ENCODE measurements around the gene DLG2.

DLG2 gene

DNA sequence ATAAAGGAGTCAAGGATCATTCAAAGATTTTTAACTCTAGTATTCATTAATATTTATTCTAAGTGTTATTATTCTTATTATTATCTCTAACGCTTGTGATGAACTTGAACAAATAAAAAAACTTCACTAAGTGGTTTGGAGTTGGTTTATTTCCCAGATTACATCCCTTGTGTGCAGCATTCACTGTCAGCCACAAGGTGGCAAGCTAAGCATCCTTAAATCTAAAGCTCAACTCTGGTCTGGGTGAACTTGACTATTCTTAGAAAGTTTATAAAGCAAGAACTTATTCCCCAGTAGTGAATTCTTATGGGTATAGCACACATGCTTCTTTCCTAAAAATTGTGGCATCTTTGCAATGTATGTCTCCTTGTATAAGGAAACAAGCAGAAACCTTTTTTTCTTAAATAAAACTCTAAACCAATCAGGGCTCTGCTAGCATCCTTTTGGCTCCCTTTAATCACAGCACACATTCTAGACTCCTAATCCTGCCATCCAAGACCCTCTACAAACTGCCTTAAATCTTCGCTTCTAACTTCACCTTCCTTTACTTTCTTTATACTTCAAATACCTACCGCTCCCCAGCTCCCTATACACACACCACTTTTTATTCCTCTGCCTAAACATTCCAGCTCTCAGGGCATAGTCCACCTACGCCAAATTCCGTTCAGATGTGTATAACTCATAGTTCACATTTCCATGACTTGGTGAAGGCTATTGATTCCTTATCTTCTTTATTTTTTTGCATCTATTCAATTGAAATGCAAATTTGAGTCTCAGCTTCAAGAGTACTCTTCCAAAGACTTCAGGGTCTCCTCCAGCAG lies 1068.8 kb downstream of the DLG2 start:
- Histone ChIP-seq H3K9me3 (ENCODE audit: control insufficient read depth, low read length) (no peaks in the 10 kb centered on the region), H3K4me1 (ENCODE audit: control insufficient read depth, insufficient read depth, low read length, poor library complexity, severe bottlenecking) (no peaks in the 10 kb centered on the region), H3K36me3 (ENCODE audit: control insufficient read depth, insufficient read depth, low read length) (no peaks in the 10 kb centered on the region), H3K4me3 (ENCODE audit: insufficient read depth, low read depth, low read length, poor library complexity, severe bottlenecking) (no peak overlapping the region), H3K27ac (ENCODE audit: insufficient read depth, low read length, poor library complexity, severe bottlenecking) (no peak overlapping the region), H3K27me3 (replicated peaks; ENCODE audit: control insufficient read depth, insufficient read depth, low read length, poor library complexity, severe bottlenecking) (no peaks in the 10 kb centered on the region)
- no peak for DNase-seq

DNA sequence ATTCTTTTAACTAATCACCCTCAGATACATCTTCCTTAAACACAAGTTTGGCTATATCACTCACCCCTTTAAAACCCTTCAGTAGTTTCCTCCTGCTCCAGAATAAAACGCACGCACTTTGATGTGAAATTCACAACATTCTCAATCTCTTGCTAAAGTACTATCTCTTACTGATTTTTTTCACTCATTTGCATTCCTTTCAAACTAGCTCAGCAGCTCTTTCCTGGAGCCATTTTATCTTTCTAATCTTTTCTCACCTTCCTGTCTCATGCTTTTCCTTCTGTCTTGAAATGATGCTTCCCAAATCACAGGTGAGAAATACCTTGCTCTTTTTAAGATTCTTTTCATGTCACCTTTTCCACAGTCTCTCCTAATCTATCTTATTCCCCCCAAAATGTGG lies 1074.4 kb downstream of the DLG2 start:
- Histone ChIP-seq H3K27ac (ENCODE audit: insufficient read depth, low read length, poor library complexity, severe bottlenecking) (no peak overlapping the region), H3K4me1 (ENCODE audit: control insufficient read depth, insufficient read depth, low read length, poor library complexity, severe bottlenecking) (no peaks in the 10 kb centered on the region), H3K36me3 (ENCODE audit: control insufficient read depth, insufficient read depth, low read length) (no peaks in the 10 kb centered on the region), H3K4me3 (ENCODE audit: insufficient read depth, low read depth, low read length, poor library complexity, severe bottlenecking) (no peak overlapping the region), H3K9me3 (ENCODE audit: control insufficient read depth, low read length) (no peaks in the 10 kb centered on the region), H3K27me3 (replicated peaks; ENCODE audit: control insufficient read depth, insufficient read depth, low read length, poor library complexity, severe bottlenecking) (no peaks in the 10 kb centered on the region)
- no peak for DNase-seq

DNA sequence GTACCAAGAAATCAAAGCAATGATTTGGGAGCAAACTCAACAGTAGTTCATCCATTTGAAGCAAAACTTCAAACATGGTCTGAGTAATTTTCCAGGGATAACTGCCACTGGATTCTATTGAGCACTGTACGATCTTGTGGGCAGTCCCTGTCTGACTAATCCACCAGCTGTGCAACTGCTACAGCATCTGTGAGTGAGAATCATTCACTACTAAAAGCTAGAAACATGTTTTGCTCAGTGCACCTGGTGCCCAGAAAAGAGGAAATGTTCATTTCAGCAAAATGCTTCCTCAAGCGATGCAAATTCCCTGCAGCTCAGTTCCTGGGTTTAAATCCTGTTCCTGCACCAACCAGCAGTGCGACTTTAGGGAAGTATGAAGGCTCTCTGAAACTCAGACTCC lies 1077.9 kb downstream of the DLG2 start:
- Histone ChIP-seq H3K4me3 (ENCODE audit: insufficient read depth, low read depth, low read length, poor library complexity, severe bottlenecking) (no peak overlapping the region), H3K9me3 (ENCODE audit: control insufficient read depth, low read length) (no peaks in the 10 kb centered on the region), H3K36me3 (ENCODE audit: control insufficient read depth, insufficient read depth, low read length) (no peaks in the 10 kb centered on the region), H3K27ac (ENCODE audit: insufficient read depth, low read length, poor library complexity, severe bottlenecking) (no peak overlapping the region), H3K4me1 (ENCODE audit: control insufficient read depth, insufficient read depth, low read length, poor library complexity, severe bottlenecking) (no peaks in the 10 kb centered on the region), H3K27me3 (replicated peaks; ENCODE audit: control insufficient read depth, insufficient read depth, low read length, poor library complexity, severe bottlenecking) (no peaks in the 10 kb centered on the region)
- DNase-seq: no peak

DNA sequence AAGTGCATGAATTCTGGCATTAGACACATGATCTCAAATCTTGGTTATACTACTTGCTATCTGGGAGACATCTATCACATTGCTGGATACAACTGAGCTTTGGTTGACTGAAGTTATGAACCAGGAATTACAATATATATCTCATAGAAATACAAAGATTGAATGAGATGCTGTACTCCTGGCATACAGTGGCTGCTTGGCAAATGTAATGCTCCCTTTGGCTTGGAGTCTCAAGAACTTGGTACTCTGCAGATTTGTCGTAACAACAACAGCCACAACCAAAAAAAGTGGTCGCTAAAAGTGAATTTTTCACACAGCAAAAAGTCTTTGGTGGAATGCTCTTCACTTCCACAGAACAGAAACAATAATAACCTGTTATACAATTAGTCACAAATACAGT lies 1082.6 kb downstream of the DLG2 start:
- Histone ChIP-seq H3K4me1 (ENCODE audit: control insufficient read depth, insufficient read depth, low read length, poor library complexity, severe bottlenecking) (no peaks in the 10 kb centered on the region), H3K4me3 (ENCODE audit: insufficient read depth, low read depth, low read length, poor library complexity, severe bottlenecking) (no peak overlapping the region), H3K27ac (ENCODE audit: insufficient read depth, low read length, poor library complexity, severe bottlenecking) (no peak overlapping the region), H3K9me3 (ENCODE audit: control insufficient read depth, low read length) (no peaks in the 10 kb centered on the region), H3K27me3 (replicated peaks; ENCODE audit: control insufficient read depth, insufficient read depth, low read length, poor library complexity, severe bottlenecking) (no peaks in the 10 kb centered on the region), H3K36me3 (ENCODE audit: control insufficient read depth, insufficient read depth, low read length) (no peaks in the 10 kb centered on the region)
- DNase-seq: no peak

DNA sequence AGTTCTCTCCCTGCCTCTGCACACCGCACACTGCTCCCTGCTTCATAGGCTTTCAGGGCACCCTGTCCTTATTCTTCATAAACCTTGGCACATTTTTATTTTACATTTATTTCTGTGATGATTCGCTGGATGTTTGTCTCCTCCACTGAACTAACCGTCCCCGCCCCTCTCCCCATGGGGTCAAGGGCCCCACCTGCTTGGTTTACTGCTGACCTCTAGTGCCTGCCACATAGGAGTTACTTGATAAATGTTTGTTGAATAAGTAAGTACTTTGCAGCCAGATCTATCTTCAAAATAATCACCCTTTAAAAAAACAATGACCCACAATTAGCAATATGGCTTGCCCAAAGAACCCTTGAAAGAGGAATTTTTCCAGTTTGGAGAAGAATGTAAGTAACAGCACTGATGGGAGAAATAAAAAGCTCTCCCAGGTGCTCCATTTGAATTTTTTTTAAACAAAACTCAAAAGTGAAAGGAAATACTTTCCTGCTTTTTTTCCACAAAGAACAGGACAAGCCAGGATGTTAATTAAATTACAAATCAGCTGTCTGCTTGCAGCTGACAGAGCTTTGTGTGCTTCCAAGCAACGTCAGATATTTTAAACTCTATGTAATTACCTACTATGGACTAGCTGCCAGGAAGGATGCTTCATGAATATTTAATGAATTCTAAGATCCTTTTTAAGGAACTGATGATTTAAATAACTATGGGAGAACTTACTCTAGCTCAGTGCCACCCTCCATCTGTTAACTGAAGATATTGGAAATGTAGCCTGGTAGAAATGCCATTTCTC lies 1083.6 kb downstream of the DLG2 start:
- no peaks in the 10 kb centered on the region for H3K4me1 ChIP-seq (ENCODE audit: control insufficient read depth, insufficient read depth, low read length, poor library complexity, severe bottlenecking)
- DNase-seq: no peak
- H3K36me3 ChIP-seq (ENCODE audit: control insufficient read depth, insufficient read depth, low read length): no peaks in the 10 kb centered on the region
- no peak overlapping the region for H3K27ac ChIP-seq (ENCODE audit: insufficient read depth, low read length, poor library complexity, severe bottlenecking)
- no peaks in the 10 kb centered on the region for H3K27me3 ChIP-seq (replicated peaks; ENCODE audit: control insufficient read depth, insufficient read depth, low read length, poor library complexity, severe bottlenecking)
- no peaks in the 10 kb centered on the region for H3K9me3 ChIP-seq (ENCODE audit: control insufficient read depth, low read length)
- H3K4me3 ChIP-seq (ENCODE audit: insufficient read depth, low read depth, low read length, poor library complexity, severe bottlenecking): no peak overlapping the region

DNA sequence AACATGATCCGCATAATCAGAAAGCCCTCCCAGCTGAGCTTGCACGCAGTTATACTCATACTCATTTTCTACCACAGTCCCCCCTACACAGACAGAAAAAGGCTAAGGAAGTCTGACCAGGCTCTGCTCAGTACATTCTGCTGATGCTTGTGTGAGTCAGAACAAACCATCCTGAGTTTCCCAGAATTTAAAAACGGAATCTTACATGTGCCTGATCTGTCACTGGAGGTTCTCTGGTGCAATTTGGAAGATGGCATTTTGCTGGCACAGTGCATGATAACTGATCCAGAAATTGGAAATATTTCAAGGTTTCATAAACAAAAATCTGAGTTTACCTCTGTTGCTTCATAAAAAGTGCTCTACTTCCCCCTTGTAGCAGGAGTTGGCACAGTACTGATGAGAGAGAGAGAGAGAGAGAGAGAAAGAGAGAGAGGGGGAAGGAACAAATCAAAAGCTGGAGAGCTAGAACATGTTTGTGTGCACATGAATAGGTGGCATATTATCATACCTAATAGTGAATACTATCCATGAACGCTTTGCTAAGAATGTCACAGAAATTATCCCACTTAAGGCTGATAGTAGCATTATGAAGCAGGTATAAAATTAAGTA lies 1085.3 kb downstream of the DLG2 start:
- H3K27ac ChIP-seq (ENCODE audit: insufficient read depth, low read length, poor library complexity, severe bottlenecking): no peak overlapping the region
- H3K4me3 ChIP-seq (ENCODE audit: insufficient read depth, low read depth, low read length, poor library complexity, severe bottlenecking): no peak overlapping the region
- no peaks in the 10 kb centered on the region for H3K36me3 ChIP-seq (ENCODE audit: control insufficient read depth, insufficient read depth, low read length)
- no peaks in the 10 kb centered on the region for H3K4me1 ChIP-seq (ENCODE audit: control insufficient read depth, insufficient read depth, low read length, poor library complexity, severe bottlenecking)
- peaks cover 4% of the 10 kb centered on the region for H3K9me3 ChIP-seq (ENCODE audit: control insufficient read depth, low read length)
- no peak for DNase-seq
- H3K27me3 ChIP-seq (replicated peaks; ENCODE audit: control insufficient read depth, insufficient read depth, low read length, poor library complexity, severe bottlenecking): no peaks in the 10 kb centered on the region

DNA sequence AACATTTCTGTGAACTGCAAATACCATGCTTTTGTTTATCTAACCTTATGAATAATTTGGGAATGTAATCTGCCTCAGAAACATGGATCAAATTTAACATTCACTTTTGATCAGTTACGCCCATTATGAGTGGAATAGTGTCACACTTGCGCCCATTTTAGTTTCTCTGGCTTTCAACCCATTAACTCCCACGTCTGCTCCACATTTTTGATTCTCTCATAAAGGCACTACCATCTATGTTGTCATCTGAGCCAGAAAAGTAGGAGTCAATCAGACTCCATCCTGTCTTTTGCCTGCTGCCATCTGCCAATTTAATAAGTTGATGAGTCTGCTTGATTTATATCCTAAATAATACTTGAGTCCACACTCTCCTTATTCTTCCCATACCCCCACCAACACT lies 1090.7 kb downstream of the DLG2 start:
- no peaks in the 10 kb centered on the region for H3K4me1 ChIP-seq (ENCODE audit: control insufficient read depth, insufficient read depth, low read length, poor library complexity, severe bottlenecking)
- no peak overlapping the region for H3K4me3 ChIP-seq (ENCODE audit: insufficient read depth, low read depth, low read length, poor library complexity, severe bottlenecking)
- DNase-seq: no peak
- H3K27ac ChIP-seq (ENCODE audit: insufficient read depth, low read length, poor library complexity, severe bottlenecking): no peak overlapping the region
- H3K27me3 ChIP-seq (replicated peaks; ENCODE audit: control insufficient read depth, insufficient read depth, low read length, poor library complexity, severe bottlenecking): no peaks in the 10 kb centered on the region
- peaks cover 4% of the 10 kb centered on the region for H3K9me3 ChIP-seq (ENCODE audit: control insufficient read depth, low read length)
- H3K36me3 ChIP-seq (ENCODE audit: control insufficient read depth, insufficient read depth, low read length): no peaks in the 10 kb centered on the region

DNA sequence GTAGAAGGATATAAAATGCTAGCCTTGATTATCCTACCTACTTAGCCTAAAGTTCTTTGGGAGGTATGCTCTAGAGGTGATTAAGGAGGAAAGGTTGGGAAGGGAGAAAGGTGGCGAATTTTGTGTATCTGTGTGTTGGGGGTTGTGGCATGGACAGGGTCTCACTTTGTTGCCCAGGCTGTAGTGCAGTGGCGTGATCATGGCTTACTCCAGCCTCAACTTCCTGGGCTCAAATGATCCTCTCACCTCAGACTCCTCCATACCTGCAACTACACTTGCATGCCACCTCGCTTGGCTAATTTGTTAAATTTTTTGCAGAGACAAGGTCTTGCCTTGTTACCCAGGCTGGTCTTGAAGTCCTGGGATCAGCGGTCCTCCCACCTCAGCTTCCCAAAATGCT lies 1094.8 kb downstream of the DLG2 start:
- Histone ChIP-seq H3K4me3 (ENCODE audit: insufficient read depth, low read depth, low read length, poor library complexity, severe bottlenecking) (no peak overlapping the region), H3K9me3 (ENCODE audit: control insufficient read depth, low read length) (no peaks in the 10 kb centered on the region), H3K36me3 (ENCODE audit: control insufficient read depth, insufficient read depth, low read length) (no peaks in the 10 kb centered on the region), H3K27ac (ENCODE audit: insufficient read depth, low read length, poor library complexity, severe bottlenecking) (no peak overlapping the region), H3K4me1 (ENCODE audit: control insufficient read depth, insufficient read depth, low read length, poor library complexity, severe bottlenecking) (no peaks in the 10 kb centered on the region), H3K27me3 (replicated peaks; ENCODE audit: control insufficient read depth, insufficient read depth, low read length, poor library complexity, severe bottlenecking) (no peaks in the 10 kb centered on the region)
- no peak for DNase-seq

DNA sequence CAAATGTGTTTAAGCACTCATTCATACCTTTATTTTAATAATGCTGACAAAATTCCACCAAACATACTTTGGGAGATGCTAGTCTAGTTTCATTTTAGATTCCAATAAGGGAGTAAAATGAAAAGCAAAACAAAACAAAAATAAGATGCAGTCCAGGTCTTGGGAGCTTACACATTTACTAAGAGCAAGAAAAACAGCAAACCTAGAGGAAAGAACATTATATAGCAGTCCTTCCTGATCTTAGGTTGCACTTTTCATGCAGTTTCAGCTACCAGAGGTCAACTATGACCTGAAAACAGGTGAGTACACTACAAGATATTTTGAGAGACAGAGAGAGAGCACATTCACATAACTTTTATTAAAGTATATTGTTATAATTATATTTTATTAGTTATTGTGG lies 1100.9 kb downstream of the DLG2 start:
- no peak for DNase-seq
- Histone ChIP-seq H3K27ac (ENCODE audit: insufficient read depth, low read length, poor library complexity, severe bottlenecking) (no peak overlapping the region), H3K4me1 (ENCODE audit: control insufficient read depth, insufficient read depth, low read length, poor library complexity, severe bottlenecking) (no peaks in the 10 kb centered on the region), H3K9me3 (ENCODE audit: control insufficient read depth, low read length) (peaks cover 3% of the 10 kb centered on the region), H3K27me3 (replicated peaks; ENCODE audit: control insufficient read depth, insufficient read depth, low read length, poor library complexity, severe bottlenecking) (no peaks in the 10 kb centered on the region), H3K36me3 (ENCODE audit: control insufficient read depth, insufficient read depth, low read length) (no peaks in the 10 kb centered on the region), H3K4me3 (ENCODE audit: insufficient read depth, low read depth, low read length, poor library complexity, severe bottlenecking) (no peak overlapping the region)

Measured in effector memory CD4-positive, alpha-beta T cell (primary cell).